ENCODE measurements around the gene CDH16.

CDH16 gene

GRCh38 chr16:66859397-66860068, 59.2 kb downstream of the CDH16 start:
- TF ChIP-seq CTCF (IDR thresholded peaks at IDR 0.05; ENCODE audit: low read depth, low read length, missing control alignments): no peak
- H3K4me3 ChIP-seq (ENCODE audit: low read depth, low read length): no peak overlapping the region
- DNase-seq (ENCODE audit: low read depth): no peak

DNA sequence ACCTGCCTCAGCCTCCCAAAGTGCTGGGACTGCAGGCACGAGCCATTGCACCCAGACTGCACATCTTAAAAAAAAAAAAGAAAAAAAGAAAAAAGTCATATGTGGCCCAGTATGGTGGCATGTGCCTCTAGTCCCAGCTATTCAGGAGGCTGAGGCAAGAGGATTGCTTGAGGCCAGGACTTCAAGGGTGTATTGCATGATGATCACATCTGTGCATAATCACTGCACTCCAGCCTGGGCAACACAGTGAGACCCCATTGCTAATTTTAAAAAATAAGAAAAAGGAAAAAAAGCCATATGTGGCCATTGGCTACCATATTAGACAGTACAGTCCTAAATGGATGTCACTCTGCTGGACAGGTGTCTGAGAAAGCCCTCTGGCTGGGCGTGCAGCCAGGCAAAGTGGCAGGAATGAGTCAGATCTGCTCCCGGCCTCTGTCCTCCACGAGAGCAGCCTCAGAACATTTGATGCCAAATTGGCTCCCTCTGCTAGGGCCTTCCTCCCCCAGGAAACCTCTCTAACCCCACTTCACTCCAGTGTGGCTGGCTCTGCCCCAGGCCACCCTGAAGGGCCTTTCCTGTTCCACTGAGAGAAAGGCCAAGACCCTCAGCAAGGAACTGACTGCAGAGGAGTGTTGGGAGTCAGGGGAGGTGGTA, 59.8 kb downstream of the CDH16 start:
- no peak for DNase-seq (ENCODE audit: low read depth)
- H3K4me3 ChIP-seq (ENCODE audit: low read depth, low read length): no peak overlapping the region

More for the DNA sequence above, 59.8 kb downstream of the CDH16 start:
- no peak for TF ChIP-seq CTCF (IDR thresholded peaks at IDR 0.05; ENCODE audit: low read depth, low read length, missing control alignments)
